A673 (cell line): ENCODE results near the gene TRAF3IP1. TPM values are rescaled to one million over a fixed set of nuclear protein-coding genes. Genes with fewer than 3 reads are reported as not detected.

Source experiments
- BruUV-seq: library from RNA; stranded (reverse); fragments of 400-500 nt; replicated peaks from 2 replicates; lab custom pipeline; 2021; lab: Mats Ljungman, UMichigan
- CTCF ChIA-PET: fragments of 300-600 bp; sonication (Branson Sonifier 250); formaldehyde crosslinking; loops from one replicate; lab custom pipeline; 2022; ENCODE audit warnings: antibody characterized with exemption; lab: Charles Lee
- POLR2A ChIA-PET: fragments of 300-600 bp; sonication (Branson Sonifier 250); formaldehyde crosslinking; loops from one replicate; lab custom pipeline; 2022; ENCODE audit warnings: antibody characterized with exemption; ENCODE audit not compliant: low non-redundant PET; lab: Charles Lee
- DNase-seq: peaks from one replicate; pipeline ENCODE4 v3.0.0-alpha.2; 2015; ENCODE audit warnings: low spot score
- H3K27ac ChIP-seq: fragments of 200-600 bp; sonication (generic); 2 replicates; pipeline ENCODE4 v1.5.1; 2016; ENCODE audit warnings: mixed run types, low read depth, mild to moderate bottlenecking, mixed read lengths, antibody characterized with exemption, low read length; ENCODE audit not compliant: poor library complexity, severe bottlenecking
- H3K27me3 ChIP-seq: fragments of 200-600 bp; sonication (generic); replicated peaks from 2 replicates; pipeline ENCODE4 v1.6.1; 2017; ENCODE audit warnings: mixed run types, low read depth, mild to moderate bottlenecking, mixed read lengths, antibody characterized with exemption, low read length; ENCODE audit not compliant: insufficient read depth, poor library complexity
- H3K36me3 ChIP-seq: fragments of 200-600 bp; sonication (generic); 2 replicates; pipeline ENCODE4 v1.6.1; 2016; ENCODE audit warnings: mixed run types, mild to moderate bottlenecking, mixed read lengths, antibody characterized with exemption, low read length; ENCODE audit not compliant: insufficient read depth, poor library complexity, severe bottlenecking
- H3K4me1 ChIP-seq: fragments of 200-600 bp; sonication (generic); 2 replicates; pipeline ENCODE4 v1.6.1; 2017; ENCODE audit warnings: mixed run types, mild to moderate bottlenecking, mixed read lengths, antibody characterized with exemption, low read length; ENCODE audit not compliant: insufficient read depth, poor library complexity, severe bottlenecking
- H3K4me3 ChIP-seq: fragments of 200-600 bp; sonication (generic); 2 replicates; pipeline ENCODE4 v1.5.1; 2016; ENCODE audit warnings: low read depth, mixed run types, mild to moderate bottlenecking, mixed read lengths, low read length; ENCODE audit not compliant: poor library complexity, severe bottlenecking
- H3K9me3 ChIP-seq: fragments of 200-600 bp; sonication (generic); 2 replicates; pipeline ENCODE4 v1.6.1; 2016; ENCODE audit warnings: mixed run types, low read depth, mild to moderate bottlenecking, mixed read lengths, antibody characterized with exemption, low read length; ENCODE audit not compliant: poor library complexity, severe bottlenecking
- CTCF ChIP-seq: fragments of 300-800, 200-600 bp; sonication (generic); conservative IDR thresholded peaks from 2 replicates; pipeline ENCODE4 v1.5.1; 2017; ENCODE audit warnings: low read depth, mild to moderate bottlenecking, antibody characterized with exemption, low read length, moderate library complexity, mixed read lengths
- EZH2 ChIP-seq: fragments of 200-600 bp; sonication (generic); IDR thresholded peaks from 2 replicates; pipeline ENCODE4 v1.6.1; 2017; ENCODE audit warnings: borderline replicate concordance, low read depth, mild to moderate bottlenecking, mixed read lengths, antibody characterized with exemption, low read length; ENCODE audit not compliant: poor library complexity, severe bottlenecking
- intact Hi-C: fragments of 100-400 bp; cut with micrococcal nuclease; formaldehyde crosslinking; loops from one replicate; pipeline ENCODE4 v1.10.0; 2022; ENCODE audit not compliant: unreplicated experiment
- total RNA-seq: library from RNA; stranded (reverse); gene quantifications from 2 replicates; pipeline ENCODE4 v1.2.3, GENCODE V29; 2021

TRAF3IP1 gene
- total RNA-seq, 1 experiment from 2014 or later = 23.0 TPM

GRCh38 chr2:238345297-238345968 is 25.1 kb downstream of the TRAF3IP1 start:
- TF ChIP-seq EZH2 (no peak), CTCF (no peak)
- H3K27ac ChIP-seq = no peak overlapping the region
- no peaks in the 10 kb centered on the region for H3K9me3 ChIP-seq
- intact Hi-C loops = no loop called here
- H3K4me1 ChIP-seq = no peaks in the 10 kb centered on the region
- H3K36me3 ChIP-seq = no peaks in the 10 kb centered on the region
- no peaks in the 10 kb centered on the region for H3K27me3 ChIP-seq
- ChIA-PET CTCF (no interaction called here), POLR2A (no interaction called here)
- BruUV-seq = no TSS peak
- DNase-seq = no peak
- H3K4me3 ChIP-seq = no peak overlapping the region

- Histone ChIP-seq H3K27me3 (no peaks in the 10 kb centered on the region), H3K9me3 (no peaks in the 10 kb centered on the region), H3K4me3 (no peak overlapping the region), H3K36me3 (no peaks in the 10 kb centered on the region), H3K27ac (no peak overlapping the region), H3K4me1 (no peaks in the 10 kb centered on the region)
- intact Hi-C loops = no loop called here
- DNase-seq = no peak
- POLR2A ChIA-PET = no interaction called here
- no TSS peak for BruUV-seq
- CTCF ChIA-PET = no interaction called here
- TF ChIP-seq EZH2 (no peak), CTCF (no peak)
These were observed 26.2 kb downstream of the TRAF3IP1 start for GRCh38 chr2:238346544-238346943.

GRCh38 chr2:238350150-238350897 is 30.0 kb downstream of the TRAF3IP1 start:
- Histone ChIP-seq H3K27ac (no peak overlapping the region), H3K4me1 (no peaks in the 10 kb centered on the region), H3K9me3 (no peaks in the 10 kb centered on the region), H3K4me3 (no peak overlapping the region), H3K36me3 (peaks cover 4% of the 10 kb centered on the region), H3K27me3 (no peaks in the 10 kb centered on the region)
- CTCF ChIA-PET = no interaction called here
- no TSS peak for BruUV-seq
- POLR2A ChIA-PET = no interaction called here
- intact Hi-C loops = no loop called here
- TF ChIP-seq CTCF (no peak), EZH2 (no peak)
- DNase-seq = no peak
